GM12878 (cell line): Measurements from ENCODE around the gene MBD6. TPM values are rescaled to one million over a fixed set of nuclear protein-coding genes. Genes with fewer than 3 reads are reported as not detected.

Experiments
- ATF7 ChIP-seq: fragments of 450-650 bp; IDR thresholded peaks from 2 replicates; pipeline ENCODE4 v1.6.1; 2016; ENCODE audit warnings: low read depth, mild to moderate bottlenecking
- BRCA1 ChIP-seq: IDR thresholded peaks from 2 replicates; pipeline ENCODE4 v1.6.1; 2011; ENCODE audit warnings: low read depth, low read length, improper control_type of control experiment
- CBX5 ChIP-seq: sonication (generic); IDR thresholded peaks from 2 replicates; pipeline ENCODE4 v1.6.1; 2016; ENCODE audit warnings: low read depth, moderate library complexity, mild to moderate bottlenecking, inconsistent platforms
- FOS ChIP-seq: IDR thresholded peaks from 3 replicates; pipeline ENCODE4 v1.6.1; 2011; ENCODE audit warnings: borderline replicate concordance; ENCODE audit not compliant: insufficient read length; ENCODE audit errors: extremely low read depth
- FOXM1 ChIP-seq: IDR thresholded peaks from 2 replicates; pipeline ENCODE4 v1.6.1; 2012; ENCODE audit warnings: low read depth, mild to moderate bottlenecking, inconsistent platforms, low read length, moderate library complexity
- IKZF1 ChIP-seq: fragments of 450-650 bp; conservative IDR thresholded peaks from 2 replicates; pipeline ENCODE4 v1.6.1; 2017; ENCODE audit warnings: antibody characterized with exemption, mild to moderate bottlenecking
- IRF4 ChIP-seq: IDR thresholded peaks from 2 replicates; pipeline ENCODE4 v1.6.1; 2011; ENCODE audit warnings: low read depth, low read length
- JUND ChIP-seq: IDR thresholded peaks from 2 replicates; pipeline ENCODE4 v1.6.1; 2012; ENCODE audit warnings: low read depth, mild to moderate bottlenecking, low read length, improper control_type of control experiment, moderate library complexity
- LARP7 ChIP-seq: fragments of 450-650 bp; IDR thresholded peaks from 2 replicates; pipeline ENCODE4 v1.6.1; 2017; ENCODE audit warnings: mild to moderate bottlenecking
- MEF2A ChIP-seq: IDR thresholded peaks from 2 replicates; pipeline ENCODE4 v1.6.1; 2011; ENCODE audit warnings: low read depth, mild to moderate bottlenecking, low read length, moderate library complexity; ENCODE audit not compliant: insufficient read depth
- MEF2B ChIP-seq: fragments of 450-650 bp; IDR thresholded peaks from 2 replicates; pipeline ENCODE4 v1.6.1; 2018; ENCODE audit warnings: mild to moderate bottlenecking, moderate library complexity; ENCODE audit not compliant: partially characterized antibody, poor library complexity, severe bottlenecking
- MXI1 ChIP-seq: fragments of 150-350 bp; IDR thresholded peaks from 2 replicates; pipeline ENCODE4 v1.6.1; 2011; ENCODE audit warnings: low read depth, mild to moderate bottlenecking, inconsistent platforms, low read length, improper control_type of control experiment
- NFXL1 ChIP-seq: fragments of 450-650 bp; IDR thresholded peaks from 2 replicates; pipeline ENCODE4 v1.6.1; 2017; ENCODE audit warnings: antibody characterized with exemption, mild to moderate bottlenecking, borderline replicate concordance
- NR2C1 ChIP-seq: fragments of 450-650 bp; IDR thresholded peaks from 2 replicates; pipeline ENCODE4 v1.6.1; 2017; ENCODE audit warnings: antibody characterized with exemption, mild to moderate bottlenecking, moderate library complexity
- NRF1 ChIP-seq: conservative IDR thresholded peaks from 2 replicates; pipeline ENCODE4 v1.6.1; 2011; ENCODE audit warnings: mild to moderate bottlenecking, low read depth, low read length, improper control_type of control experiment
- PBX3 ChIP-seq: IDR thresholded peaks from 2 replicates; pipeline ENCODE4 v1.6.1; 2011; ENCODE audit warnings: mild to moderate bottlenecking, low read depth, low read length, moderate library complexity; ENCODE audit not compliant: insufficient replicate concordance
- RELB ChIP-seq: fragments of 450-650 bp; IDR thresholded peaks from 2 replicates; pipeline ENCODE4 v1.6.1; 2017; ENCODE audit warnings: low read depth, mild to moderate bottlenecking, moderate library complexity
- RFX5 ChIP-seq: IDR thresholded peaks from 2 replicates; pipeline ENCODE4 v1.6.1; 2011; ENCODE audit warnings: low read depth, low read length, improper control_type of control experiment
- RUNX3 ChIP-seq: IDR thresholded peaks from 2 replicates; pipeline ENCODE4 v1.6.1; 2012; ENCODE audit warnings: low read length, inconsistent platforms
- TAF1 ChIP-seq: IDR thresholded peaks from 2 replicates; pipeline ENCODE4 v1.6.1; 2011; ENCODE audit warnings: mild to moderate bottlenecking, low read depth, low read length, borderline replicate concordance
- TBL1XR1 ChIP-seq: IDR thresholded peaks from 2 replicates; pipeline ENCODE4 v1.6.1; 2012; ENCODE audit warnings: low read depth, low read length, improper control_type of control experiment
- TCF7 ChIP-seq: IDR thresholded peaks from 2 replicates; pipeline ENCODE4 v1.6.1; 2014; ENCODE audit warnings: antibody characterized with exemption, borderline replicate concordance
- USF1 ChIP-seq: IDR thresholded peaks from 2 replicates; pipeline ENCODE4 v1.6.1; 2011; ENCODE audit warnings: borderline replicate concordance, low read depth, mild to moderate bottlenecking, moderate library complexity, mixed read lengths, low read length; ENCODE audit not compliant: insufficient read depth; ENCODE audit errors: extremely low read length
- ZBED1 ChIP-seq: IDR thresholded peaks from 2 replicates; pipeline ENCODE4 v1.6.1; 2016; ENCODE audit warnings: borderline replicate concordance
- ZBTB33 ChIP-seq: fragments of 450-650 bp; IDR thresholded peaks from 2 replicates; pipeline ENCODE4 v1.6.1; 2017; ENCODE audit warnings: mild to moderate bottlenecking
- ZNF207 ChIP-seq: fragments of 450-650 bp; IDR thresholded peaks from 2 replicates; pipeline ENCODE4 v1.6.1; 2014; ENCODE audit warnings: antibody characterized with exemption, mild to moderate bottlenecking, borderline replicate concordance
- polyA plus RNA-seq, 11 experiments: library from polyadenylated mRNA; depleted of rRNA in 4 of 11; unstranded in 6 of 11; stranded (reverse) in 5 of 11; fragments of >200 nt; fragmentation: Nextera tagmentation in 4 of 11; fragmentation: Illumina TruSeq in 1 of 11; extraction: Ambion mirVana in 4 of 11; extraction: Trizol in 1 of 11; gene quantifications; 1 replicate in 1 of 11; 2 replicates in 10 of 11; pipeline versions ENCODE4 v1.2.1 to v1.2.3, GENCODE V29; 2011 to 2016; ENCODE audit warnings: inconsistent platforms in 2 of 11, missing spikeins in 2 of 11, low read depth in 1 of 11
- total RNA-seq, 4 experiments: library from RNA; depleted of rRNA in 3 of 4; stranded (reverse); fragments of >200 nt in 3 of 4; fragmentation: Illumina TruSeq in 1 of 4; extraction: Trizol in 1 of 4; gene quantifications; 2 replicates each; pipeline versions ENCODE4 v1.2.1 to v1.2.3, GENCODE V29; 2013 to 2021

Gene MBD6
- total and polyA plus RNA-seq, 10 of the 15 experiments (the other 5 are each of a cell fraction or from before 2014, with no cell fraction given), result 1.5 to 52.7 (median 6.8) TPM

GRCh38 chr12:57546438-57547287 lies 24.0 kb downstream of the MBD6 start, which contains the start of gene DCTN2 (continued):
- no peak for TF ChIP-seq MEF2B
- TF ChIP-seq LARP7, result peak; percentile 10; the same call in 1 of the 2 replicates
- TF ChIP-seq NRF1, result no peak
- no peak for TF ChIP-seq RFX5
- peak; percentile 92 for TF ChIP-seq BRCA1
- TF ChIP-seq ZBED1, result no peak
- TF ChIP-seq ZNF207, result no peak
- TF ChIP-seq JUND, result no peak
- no peak; the same call in 1 of the 2 replicates for TF ChIP-seq ATF7
- no peak for TF ChIP-seq USF1
- TF ChIP-seq IRF4, result no peak
- no peak for TF ChIP-seq FOXM1
- TF ChIP-seq CBX5, result no peak
- TF ChIP-seq IKZF1, result peak; percentile 64
- no peak for TF ChIP-seq TBL1XR1
- TF ChIP-seq TCF7, result no peak
- TF ChIP-seq FOS, result no peak
- no peak for TF ChIP-seq PBX3
- no peak for TF ChIP-seq MEF2A
- TF ChIP-seq TAF1, result 0 out of 2 replicates have a peak, but pooled peaks have one; percentile 40
- peak; percentile 22; the same call in 1 of the 2 replicates for TF ChIP-seq MXI1
- no peak for TF ChIP-seq RUNX3
- no peak for TF ChIP-seq ZBTB33
- TF ChIP-seq NR2C1, result no peak
- no peak for TF ChIP-seq NFXL1
- TF ChIP-seq RELB, result 0 out of 2 replicates have a peak, but pooled peaks have one; percentile 26
